Thoracic aorta (tissue), 2 donors: Measurements from ENCODE around the gene TST. TPM values are rescaled to one million over a fixed set of nuclear protein-coding genes. Genes with fewer than 3 reads are reported as not detected.

Source experiments
- ATAC-seq: fragments of 150-250 bp; one replicate; pipeline ENCODE4 v1.8.0; 2017; ENCODE audit warnings: low read depth; ENCODE audit not compliant: insufficient number of reproducible peaks, low FRiP score
- DNase-seq: peaks from one replicate; pipeline ENCODE4 v3.0.0-alpha.2; 2020; ENCODE audit warnings: low spot score
- H3K27ac ChIP-seq, 2 donors: fragments of 200-600 bp; sonication (generic); 1 replicate in 1 of 2; 2 replicates in 1 of 2; pipeline ENCODE4 v1.5.1; 2016; ENCODE audit warnings: mild to moderate bottlenecking in 2 of 2, moderate library complexity in 2 of 2
- H3K27me3 ChIP-seq: fragments of 200-600 bp; sonication (generic); replicated peaks from 2 replicates; pipeline ENCODE4 v1.6.0; 2016; ENCODE audit warnings: mild to moderate bottlenecking; ENCODE audit not compliant: insufficient read depth
- H3K36me3 ChIP-seq: fragments of 200-600 bp; sonication (generic); one replicate; pipeline ENCODE4 v1.5.1; 2016
- H3K4me1 ChIP-seq, 2 donors: fragments of 200-600 bp; sonication (generic); 1 replicate in 1 of 2; 2 replicates in 1 of 2; pipeline versions ENCODE4 v1.5.1 to v1.6.0; 2016; ENCODE audit warnings: low read depth in 2 of 2, mild to moderate bottlenecking in 1 of 2; ENCODE audit not compliant: control insufficient read depth in 1 of 2
- H3K4me3 ChIP-seq: fragments of 200-600 bp; sonication (generic); 2 replicates; pipeline ENCODE4 v1.5.1; 2016; ENCODE audit warnings: mild to moderate bottlenecking
- H3K9me3 ChIP-seq: fragments of 200-600 bp; sonication (generic); 2 replicates; pipeline ENCODE4 v1.5.1; 2016
- total RNA-seq, 2 donors: library from RNA; depleted of rRNA; stranded (reverse); fragments of >200 nt; gene quantifications; one replicate each; pipeline versions ENCODE4 v1.1.0 to v1.2.3, GENCODE V29; 2016
- TF ChIP-seq, protein P1 (sequence below): fragments of 200-600 bp; sonication (generic); IDR thresholded peaks from one replicate; pipeline ENCODE4 v1.5.1; 2019; ENCODE audit warnings: antibody characterized with exemption

Gene TST
- total RNA-seq, 2 donors from 2014 or later, result 8.5 to 26.9 TPM

DNA sequence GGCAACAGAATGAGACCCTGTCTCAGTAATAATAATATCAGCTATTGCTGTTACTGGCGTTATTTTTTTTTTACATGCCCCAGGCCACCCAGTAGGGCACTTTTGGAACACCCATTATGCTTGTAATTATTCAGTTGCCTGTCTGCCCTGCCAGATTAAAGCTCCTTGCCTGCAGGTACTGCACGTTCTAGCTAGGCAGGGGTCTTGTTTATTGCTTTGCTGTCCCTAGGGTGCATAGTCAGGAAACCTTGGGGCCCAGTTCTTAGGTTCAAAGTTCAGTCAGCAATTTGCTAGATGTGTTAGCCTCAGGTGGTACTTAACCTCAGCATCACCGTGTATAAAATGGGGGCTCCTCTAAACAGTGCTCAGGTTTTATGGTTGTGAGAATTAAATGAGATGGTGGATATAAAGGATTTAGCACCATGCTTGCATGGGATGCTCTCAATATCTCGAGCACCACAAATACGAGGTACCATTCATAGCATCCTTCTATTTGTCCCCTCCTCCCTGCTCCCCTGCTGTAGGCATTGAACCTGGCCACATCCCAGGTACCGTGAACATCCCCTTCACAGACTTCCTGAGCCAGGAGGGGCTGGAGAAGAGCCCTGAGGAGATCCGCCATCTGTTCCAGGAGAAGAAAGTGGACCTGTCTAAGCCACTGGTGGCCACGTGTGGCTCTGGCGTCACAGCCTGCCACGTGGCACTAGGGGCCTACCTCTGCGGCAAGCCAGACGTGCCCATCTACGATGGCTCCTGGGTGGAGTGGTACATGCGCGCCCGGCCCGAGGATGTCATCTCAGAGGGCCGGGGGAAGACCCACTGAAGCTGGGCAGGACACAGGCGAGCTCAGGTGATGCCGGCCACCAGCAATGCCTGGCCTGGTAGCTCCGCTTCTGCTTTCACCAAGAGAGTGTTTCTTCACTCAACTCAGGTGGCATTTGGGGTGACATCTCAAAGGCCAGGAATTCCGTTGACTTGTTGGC is 9.7 kb upstream of the TST start:
- no peak overlapping the region for H3K4me3 ChIP-seq
- DNase-seq, result no peak
- H3K27ac ChIP-seq, result no peak overlapping the region
- no peaks in the 10 kb centered on the region for H3K9me3 ChIP-seq
- H3K4me1 ChIP-seq, result no peaks in the 10 kb centered on the region
- no peaks in the 10 kb centered on the region for H3K27me3 ChIP-seq
- H3K36me3 ChIP-seq, result peaks cover 51% of the 10 kb centered on the region
- TF ChIP-seq, protein P1, sequence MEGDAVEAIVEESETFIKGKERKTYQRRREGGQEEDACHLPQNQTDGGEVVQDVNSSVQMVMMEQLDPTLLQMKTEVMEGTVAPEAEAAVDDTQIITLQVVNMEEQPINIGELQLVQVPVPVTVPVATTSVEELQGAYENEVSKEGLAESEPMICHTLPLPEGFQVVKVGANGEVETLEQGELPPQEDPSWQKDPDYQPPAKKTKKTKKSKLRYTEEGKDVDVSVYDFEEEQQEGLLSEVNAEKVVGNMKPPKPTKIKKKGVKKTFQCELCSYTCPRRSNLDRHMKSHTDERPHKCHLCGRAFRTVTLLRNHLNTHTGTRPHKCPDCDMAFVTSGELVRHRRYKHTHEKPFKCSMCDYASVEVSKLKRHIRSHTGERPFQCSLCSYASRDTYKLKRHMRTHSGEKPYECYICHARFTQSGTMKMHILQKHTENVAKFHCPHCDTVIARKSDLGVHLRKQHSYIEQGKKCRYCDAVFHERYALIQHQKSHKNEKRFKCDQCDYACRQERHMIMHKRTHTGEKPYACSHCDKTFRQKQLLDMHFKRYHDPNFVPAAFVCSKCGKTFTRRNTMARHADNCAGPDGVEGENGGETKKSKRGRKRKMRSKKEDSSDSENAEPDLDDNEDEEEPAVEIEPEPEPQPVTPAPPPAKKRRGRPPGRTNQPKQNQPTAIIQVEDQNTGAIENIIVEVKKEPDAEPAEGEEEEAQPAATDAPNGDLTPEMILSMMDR, result no peak
- no peak for ATAC-seq

DNA sequence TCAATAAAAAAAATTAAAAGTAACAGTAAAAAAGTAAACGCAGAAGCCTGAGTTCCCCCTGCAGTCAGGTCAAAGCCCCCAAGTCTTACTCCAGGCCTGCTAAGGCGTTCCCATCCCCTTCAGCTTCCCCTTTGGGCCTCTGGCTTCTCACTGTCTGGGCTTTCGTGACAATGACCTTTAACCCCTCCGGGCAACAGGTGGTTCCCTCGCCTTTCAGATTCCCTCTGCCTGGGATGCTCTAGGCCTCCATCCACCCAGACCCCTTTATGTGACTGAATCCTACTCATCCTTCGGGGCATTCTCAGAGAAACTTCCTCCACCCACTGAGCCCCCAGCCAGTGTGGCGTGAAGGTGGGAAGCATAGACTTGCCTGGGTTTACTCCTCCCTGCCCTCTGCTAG is 8.3 kb upstream of the TST start:
- Histone ChIP-seq H3K27ac (no peak overlapping the region), H3K4me3 (no peak overlapping the region), H3K9me3 (no peaks in the 10 kb centered on the region), H3K36me3 (peaks cover 51% of the 10 kb centered on the region), H3K4me1 (peaks cover 0 to 6% of the 10 kb centered on the region in 2 donors), H3K27me3 (no peaks in the 10 kb centered on the region)
- TF ChIP-seq, protein P1, result no peak
- no peak for ATAC-seq
- no peak for DNase-seq

DNA sequence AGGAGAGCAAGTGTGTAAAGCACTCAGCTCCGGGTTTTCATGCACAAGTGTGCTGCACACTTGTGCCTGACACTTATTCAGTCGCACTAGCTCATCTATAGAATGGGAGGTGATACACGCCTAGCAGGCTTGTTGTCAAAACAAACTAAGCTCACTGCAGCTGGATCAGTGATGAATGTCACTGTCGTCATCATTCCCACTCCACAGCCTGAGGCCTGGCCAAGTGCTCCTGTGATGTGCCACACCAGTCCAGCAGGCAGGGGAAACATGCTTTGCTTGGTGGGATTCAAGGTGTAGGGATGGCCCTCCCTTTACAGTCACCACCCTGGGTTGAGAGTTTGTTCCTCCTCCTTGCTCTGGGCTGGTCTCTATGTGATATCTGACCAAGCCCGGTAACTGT is 7.1 kb upstream of the TST start:
- DNase-seq (no peak), ATAC-seq (no peak)
- Histone ChIP-seq H3K4me1 (peaks cover 0 to 18% of the 10 kb centered on the region in 2 donors), H3K27me3 (no peaks in the 10 kb centered on the region), H3K9me3 (no peaks in the 10 kb centered on the region), H3K4me3 (no peak overlapping the region), H3K36me3 (peaks cover 51% of the 10 kb centered on the region), H3K27ac (no peak overlapping the region)
- TF ChIP-seq, protein P1, result no peak

DNA sequence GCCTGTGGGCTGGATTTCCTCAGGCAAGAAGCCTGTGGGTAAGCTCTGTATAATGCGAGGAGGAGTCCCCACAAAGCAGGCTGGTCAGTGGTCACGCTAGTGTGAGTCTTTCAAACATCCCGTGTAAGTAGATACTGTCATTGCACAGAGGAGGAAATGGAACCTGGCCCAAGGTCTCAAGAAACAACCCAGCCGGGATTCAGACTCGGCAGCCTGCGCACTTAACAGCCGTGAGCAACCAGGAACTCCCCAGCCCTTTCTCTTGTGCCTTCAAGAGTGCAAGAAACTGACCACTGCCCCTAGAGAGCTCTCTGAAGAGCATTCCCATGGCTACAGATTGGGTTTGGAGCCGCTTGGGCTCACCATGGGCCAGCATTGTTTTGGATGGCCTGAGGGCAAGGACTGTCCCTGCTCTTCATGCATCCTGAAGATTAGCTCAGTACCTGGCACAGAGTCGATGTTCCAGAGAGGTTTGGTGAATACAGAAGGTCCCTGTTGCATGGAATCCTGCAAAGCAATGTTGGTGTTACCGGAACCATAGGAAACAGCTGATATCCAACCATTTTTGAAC is 6.3 kb upstream of the TST start:
- peaks cover 47% of the 10 kb centered on the region for H3K36me3 ChIP-seq
- no peaks in the 10 kb centered on the region for H3K9me3 ChIP-seq
- H3K27me3 ChIP-seq, result no peaks in the 10 kb centered on the region
- no peak overlapping the region for H3K27ac ChIP-seq
- DNase-seq (no peak), ATAC-seq (no peak)
- TF ChIP-seq, protein P1, result no peak
- H3K4me3 ChIP-seq, result no peak overlapping the region
- peaks cover 5 to 26% of the 10 kb centered on the region in 2 donors for H3K4me1 ChIP-seq

DNA sequence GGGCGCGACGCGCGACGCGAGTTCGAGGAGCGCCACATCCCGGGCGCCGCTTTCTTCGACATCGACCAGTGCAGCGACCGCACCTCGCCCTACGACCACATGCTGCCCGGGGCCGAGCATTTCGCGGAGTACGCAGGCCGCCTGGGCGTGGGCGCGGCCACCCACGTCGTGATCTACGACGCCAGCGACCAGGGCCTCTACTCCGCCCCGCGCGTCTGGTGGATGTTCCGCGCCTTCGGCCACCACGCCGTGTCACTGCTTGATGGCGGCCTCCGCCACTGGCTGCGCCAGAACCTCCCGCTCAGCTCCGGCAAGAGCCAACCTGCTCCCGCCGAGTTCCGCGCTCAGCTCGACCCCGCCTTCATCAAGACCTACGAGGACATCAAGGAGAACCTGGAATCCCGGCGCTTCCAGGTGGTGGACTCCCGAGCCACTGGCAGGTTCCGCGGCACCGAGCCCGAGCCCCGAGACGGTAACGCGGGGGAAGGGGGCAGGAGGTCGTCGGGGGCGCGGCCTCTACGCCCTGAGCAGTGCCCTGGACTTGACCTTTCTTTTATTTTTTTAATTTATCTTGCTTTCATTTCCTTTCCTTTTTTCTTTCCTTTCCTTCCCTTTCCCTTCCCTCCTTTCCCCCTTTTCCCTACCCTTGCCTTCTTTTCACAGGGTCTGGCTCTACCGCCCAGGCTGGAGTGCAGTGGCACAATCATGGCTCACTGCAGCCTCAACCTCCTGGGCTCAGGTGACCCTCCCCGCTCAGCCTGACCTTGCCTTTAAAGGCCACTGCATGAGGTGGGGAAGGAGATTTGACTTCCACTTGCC is 5.3 kb upstream of the TST start:
- ATAC-seq (no peak), DNase-seq (no peak)
- Histone ChIP-seq H3K9me3 (no peaks in the 10 kb centered on the region), H3K27ac (no peak overlapping the region), H3K4me3 (no peak overlapping the region), H3K27me3 (no peaks in the 10 kb centered on the region), H3K4me1 (peaks cover 10 to 29% of the 10 kb centered on the region in 2 donors), H3K36me3 (peaks cover 46% of the 10 kb centered on the region)
- TF ChIP-seq, protein P1, result no peak
